HG03378 (cell line): Measurements from ENCODE around the gene MYBBP1A.

Source experiments
- ATAC-seq: cut with Tn5 transposase; IDR thresholded peaks from one replicate; pipeline ENCODE4 v1.9.1; 2021; ENCODE audit warnings: mild to moderate bottlenecking, moderate library complexity; ENCODE audit not compliant: unreplicated experiment

Gene MYBBP1A

GRCh38 chr17:4551796-4552525 lies 3.2 kb downstream of the MYBBP1A start:
- no peak for ATAC-seq

GRCh38 chr17:4551141-4551540 lies 4.0 kb downstream of the MYBBP1A start:
- ATAC-seq = no peak

DNA sequence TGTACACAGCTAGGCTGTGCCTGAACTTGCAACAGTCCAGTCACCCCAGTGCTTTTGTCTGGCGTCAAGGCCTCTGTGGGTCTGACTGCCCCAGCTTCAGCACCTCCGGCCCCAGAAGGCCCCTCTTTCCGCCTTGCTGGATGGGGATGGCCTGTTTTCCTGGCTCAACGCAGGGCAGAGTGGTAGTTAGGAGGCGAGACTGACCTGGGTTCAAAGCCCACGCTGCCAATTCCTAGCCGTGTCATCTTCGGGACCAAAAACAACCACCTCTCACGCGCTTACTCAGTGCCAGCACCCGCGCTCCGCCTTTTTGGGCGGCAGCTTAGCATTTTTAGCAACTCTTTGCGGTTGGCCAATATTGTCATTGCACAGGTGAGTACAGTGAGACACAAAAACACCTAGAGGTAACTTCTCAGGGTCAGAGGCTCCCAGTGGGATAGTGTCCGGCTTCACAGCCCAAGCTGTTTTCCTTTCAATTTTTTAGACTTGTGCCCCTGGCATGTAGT lies 4.6 kb downstream of the MYBBP1A start:
- ATAC-seq = no peak

DNA sequence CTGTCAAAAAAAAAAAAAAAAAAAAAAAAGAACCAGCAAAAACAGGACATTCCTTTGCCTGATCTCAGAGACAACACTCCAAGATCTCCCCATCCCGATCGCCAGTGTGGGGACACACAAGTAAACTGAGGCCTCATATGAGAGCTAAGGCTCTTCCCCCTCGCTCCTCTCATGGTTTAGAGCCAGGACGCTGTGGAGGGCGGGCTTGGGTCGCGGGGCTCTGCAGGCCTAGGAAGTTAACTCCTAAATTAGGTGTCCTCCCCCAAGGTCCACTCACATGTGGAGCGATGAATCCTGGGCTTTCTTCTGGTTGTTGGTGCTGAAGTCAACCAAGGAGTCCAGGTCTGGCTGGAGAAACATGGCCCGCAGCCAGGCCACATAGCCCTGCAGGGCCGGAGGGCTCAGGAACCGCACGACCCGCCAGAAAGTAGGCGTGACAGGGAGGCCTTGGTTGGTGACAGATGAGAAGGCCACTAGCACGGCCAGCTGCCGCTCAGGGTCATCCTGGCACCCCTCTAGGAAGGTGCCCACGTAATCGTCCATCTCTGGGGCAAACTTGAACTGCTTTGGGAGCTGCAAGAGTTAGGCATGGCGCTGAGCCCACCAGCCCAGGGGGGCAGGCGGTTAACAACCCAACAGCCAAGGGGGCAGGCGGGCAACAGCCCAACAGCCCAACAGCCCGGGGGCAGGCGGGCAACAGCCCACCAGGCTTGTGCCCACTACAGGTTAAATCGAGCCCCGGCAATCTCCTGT lies 5.2 kb downstream of the MYBBP1A start:
- no peak for ATAC-seq

GRCh38 chr17:4548721-4549531 lies 6.3 kb downstream of the MYBBP1A start:
- no peak for ATAC-seq

DNA sequence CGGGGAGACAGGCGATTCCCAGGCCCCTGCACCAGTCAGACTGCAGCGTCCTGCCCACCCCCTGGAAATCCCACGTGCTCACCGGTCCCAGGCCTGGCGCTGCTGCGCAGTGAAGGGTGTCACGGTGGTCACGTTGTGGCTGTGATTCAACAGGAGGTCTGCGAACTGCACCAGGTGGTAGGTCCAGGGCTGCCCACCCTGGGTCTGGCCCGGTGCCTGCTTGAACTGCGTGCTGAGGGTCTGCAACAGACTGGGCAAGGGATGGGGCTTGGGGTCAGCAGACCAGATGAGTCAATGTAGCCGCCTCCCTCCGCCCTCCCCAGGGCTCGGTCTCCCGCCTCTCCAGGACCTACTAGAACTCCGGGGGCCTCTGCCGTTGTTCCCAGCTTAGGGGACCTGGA lies 7.1 kb downstream of the MYBBP1A start:
- no peak for ATAC-seq

GRCh38 chr17:4547118-4547906 lies 7.9 kb downstream of the MYBBP1A start:
- no peak for ATAC-seq

DNA sequence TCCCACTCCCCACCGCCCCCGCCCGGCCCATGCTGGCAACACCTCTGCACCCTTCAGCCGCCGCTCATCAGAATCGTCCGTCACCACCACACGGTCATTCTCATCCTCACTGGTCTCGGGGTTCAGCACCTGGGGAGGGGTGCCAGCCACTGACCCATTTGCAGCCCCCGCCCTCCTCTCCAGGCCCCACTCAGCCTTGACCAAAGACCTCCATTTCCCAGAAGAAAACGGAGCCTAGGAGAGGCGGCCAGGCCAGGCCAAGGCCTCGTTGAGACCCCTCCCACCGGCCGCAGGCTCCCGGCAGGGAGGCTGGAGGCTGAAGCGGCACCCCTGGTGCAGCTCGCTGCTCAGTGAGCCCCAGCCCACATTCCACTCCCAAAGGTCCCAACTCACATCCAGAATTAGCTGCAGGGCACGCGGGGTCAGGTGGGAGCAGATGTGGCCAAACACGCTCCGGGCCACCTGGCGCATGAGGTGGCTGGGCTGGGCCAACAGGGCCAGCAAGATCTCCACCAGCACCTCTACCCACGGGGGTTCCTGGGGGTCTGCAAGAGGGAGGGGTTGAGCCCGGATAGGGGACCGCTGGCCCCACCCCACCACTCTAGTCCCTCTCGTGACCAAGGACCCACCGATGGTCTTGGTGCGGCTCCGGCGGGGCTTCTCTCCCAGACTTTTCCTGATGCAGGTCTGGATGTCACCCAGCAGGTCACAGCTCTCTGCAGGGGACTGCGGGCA lies 9.8 kb downstream of the MYBBP1A start:
- no peak for ATAC-seq

DNA sequence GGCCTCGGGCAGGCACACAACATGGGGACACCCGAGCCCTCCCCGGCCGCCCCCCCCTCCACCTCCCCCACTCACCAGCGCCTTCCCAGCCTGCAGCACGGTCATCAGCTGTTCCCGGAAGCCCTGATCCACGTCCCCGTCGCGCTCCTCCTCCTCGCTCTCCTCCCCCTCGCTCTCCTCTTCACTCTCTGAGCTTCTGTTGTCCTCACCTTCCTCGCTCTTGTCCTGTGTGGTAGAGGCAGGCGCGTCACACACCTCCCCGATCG lies 10.3 kb downstream of the MYBBP1A start:
- ATAC-seq = no peak

- no peak for ATAC-seq
Measured at GRCh38 chr17:4544135-4544950, 10.8 kb downstream of the MYBBP1A start.

GRCh38 chr17:4543557-4544026 lies 11.6 kb downstream of the MYBBP1A start:
- ATAC-seq = no peak

- ATAC-seq = no peak
Measured at GRCh38 chr17:4542726-4543191, 12.4 kb downstream of the MYBBP1A start.

GRCh38 chr17:4542003-4542725 lies 13.0 kb downstream of the MYBBP1A start:
- no peak for ATAC-seq

- no peak for ATAC-seq
Measured at GRCh38 chr17:4541328-4542002, 13.7 kb downstream of the MYBBP1A start.

DNA sequence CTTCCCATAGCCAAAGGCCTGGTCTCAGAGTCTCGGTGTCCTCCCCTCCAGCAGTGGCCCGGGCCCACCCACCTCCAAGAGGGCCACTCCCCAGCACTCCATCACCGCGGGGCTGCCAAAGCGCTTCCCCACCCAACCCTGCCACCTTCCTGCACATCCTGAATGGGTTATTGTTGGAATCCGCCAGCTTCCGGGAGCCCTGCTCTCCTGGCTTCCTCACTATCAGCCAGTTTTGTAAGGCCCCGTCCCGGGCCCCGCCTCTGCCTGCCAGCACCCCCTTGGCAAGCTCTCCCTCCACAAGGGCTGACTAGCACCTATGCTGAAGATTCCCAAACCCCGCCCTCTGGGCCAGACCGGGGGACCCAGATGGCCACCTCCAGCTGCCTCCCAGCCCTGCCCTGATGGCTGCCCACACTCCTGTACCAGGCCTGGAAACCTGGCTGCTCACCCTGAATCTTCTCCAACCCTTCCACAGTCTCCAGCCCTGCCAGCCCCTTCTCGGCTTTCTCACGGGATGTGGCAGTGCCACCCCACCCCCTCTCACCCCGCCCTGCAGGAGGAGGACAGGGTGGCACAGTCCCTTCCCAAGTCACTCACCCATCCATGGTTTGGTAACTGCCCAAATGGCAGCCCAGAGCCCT lies 14.4 kb downstream of the MYBBP1A start:
- ATAC-seq = no peak

GRCh38 chr17:4540224-4540651 lies 14.9 kb downstream of the MYBBP1A start:
- no peak for ATAC-seq

DNA sequence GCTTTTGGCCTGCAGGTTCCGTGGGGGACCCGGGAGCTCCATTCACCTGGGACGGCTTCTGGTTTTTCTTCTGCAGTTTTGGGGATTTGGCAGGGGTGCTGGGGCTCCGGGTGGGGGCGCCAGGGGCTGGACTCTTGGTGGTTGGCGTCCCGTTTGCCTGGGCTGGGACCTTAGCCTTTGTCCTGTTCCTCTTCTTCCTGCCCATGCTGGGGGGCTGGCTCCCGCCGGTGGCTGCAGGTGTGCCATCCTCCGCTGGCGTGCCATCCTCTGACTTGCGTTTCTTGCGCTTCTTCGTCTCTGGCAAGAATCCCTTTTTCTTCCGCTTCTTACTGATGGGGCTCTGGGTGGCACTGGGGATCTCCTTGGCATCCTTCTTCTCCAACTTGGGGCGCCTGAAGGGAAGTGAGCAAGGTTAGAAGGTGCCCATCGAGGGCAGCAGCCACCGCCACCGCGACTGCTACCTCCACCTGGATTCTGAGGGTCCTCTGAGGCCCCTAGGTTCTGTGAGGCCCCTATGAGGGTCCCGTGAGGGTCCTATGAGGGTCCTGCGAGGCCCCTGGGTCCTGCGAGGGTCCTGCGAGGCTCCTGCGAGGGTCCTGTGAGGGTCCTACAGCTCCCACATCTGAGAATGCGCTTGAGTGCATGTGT lies 15.5 kb downstream of the MYBBP1A start:
- ATAC-seq = no peak
